ENCODE results near the gene RFX5. TPM values are rescaled to one million over a fixed set of nuclear protein-coding genes. Genes with fewer than 3 reads are reported as not detected.
"Not testable (repeated sequence)": the region's sequence is repeated elsewhere in the genome, so short reads cannot be mapped to it uniquely, and the experiment has no call there.

RFX5 gene
- 8.4 TPM for total RNA-seq

DNA sequence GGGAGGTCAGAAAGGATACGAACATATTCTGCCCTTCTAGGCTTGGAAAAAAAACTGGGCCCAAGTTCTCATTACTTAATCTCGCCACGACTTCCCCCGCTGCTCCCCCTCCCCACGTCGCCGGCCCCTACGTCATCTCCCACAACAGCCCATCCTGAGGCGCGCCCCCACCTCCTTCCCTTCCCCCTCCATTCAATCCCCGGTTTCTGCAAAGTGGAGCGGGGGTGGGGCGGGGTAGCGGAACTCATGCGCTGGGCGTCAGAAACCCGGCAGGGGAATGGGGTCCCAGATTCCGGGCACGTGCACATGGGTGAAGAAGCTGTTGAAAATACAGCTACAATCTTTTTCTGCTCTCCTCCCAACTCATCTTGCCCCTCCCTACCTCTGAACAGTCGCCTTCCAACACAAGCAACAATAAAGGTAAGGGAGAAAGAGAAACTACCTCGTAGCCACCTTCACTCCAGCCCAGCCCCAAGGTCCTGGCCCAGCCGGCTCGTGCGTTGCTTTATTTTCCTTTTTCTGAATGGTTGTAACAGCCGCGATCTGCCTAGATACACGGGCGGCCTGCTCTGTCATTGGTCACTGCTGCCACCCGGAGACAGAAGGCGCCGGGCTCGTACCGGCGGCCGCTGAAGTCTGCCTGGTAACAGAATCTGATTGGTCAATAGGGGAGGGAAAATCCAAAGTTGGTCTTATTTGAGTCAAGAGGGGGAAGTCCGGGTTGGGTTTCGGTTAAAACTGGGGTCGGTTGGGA, at the start of gene RFX5:
RFX5 (minus strand) TSS at position 484 of the 754 bp plus-strand sequence. CDS start 932 bp downstream, outside the sequence.
- TF ChIP-seq, protein P1, sequence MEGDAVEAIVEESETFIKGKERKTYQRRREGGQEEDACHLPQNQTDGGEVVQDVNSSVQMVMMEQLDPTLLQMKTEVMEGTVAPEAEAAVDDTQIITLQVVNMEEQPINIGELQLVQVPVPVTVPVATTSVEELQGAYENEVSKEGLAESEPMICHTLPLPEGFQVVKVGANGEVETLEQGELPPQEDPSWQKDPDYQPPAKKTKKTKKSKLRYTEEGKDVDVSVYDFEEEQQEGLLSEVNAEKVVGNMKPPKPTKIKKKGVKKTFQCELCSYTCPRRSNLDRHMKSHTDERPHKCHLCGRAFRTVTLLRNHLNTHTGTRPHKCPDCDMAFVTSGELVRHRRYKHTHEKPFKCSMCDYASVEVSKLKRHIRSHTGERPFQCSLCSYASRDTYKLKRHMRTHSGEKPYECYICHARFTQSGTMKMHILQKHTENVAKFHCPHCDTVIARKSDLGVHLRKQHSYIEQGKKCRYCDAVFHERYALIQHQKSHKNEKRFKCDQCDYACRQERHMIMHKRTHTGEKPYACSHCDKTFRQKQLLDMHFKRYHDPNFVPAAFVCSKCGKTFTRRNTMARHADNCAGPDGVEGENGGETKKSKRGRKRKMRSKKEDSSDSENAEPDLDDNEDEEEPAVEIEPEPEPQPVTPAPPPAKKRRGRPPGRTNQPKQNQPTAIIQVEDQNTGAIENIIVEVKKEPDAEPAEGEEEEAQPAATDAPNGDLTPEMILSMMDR (IDR thresholded peaks at IDR 0.05) = no peak
- intact Hi-C loops (cut with DNase I) = loop anchor here (1.0 kb wide), 4 partner anchors 20 to 65 kb away; partner anchors contain the start of genes PI4KB, PSMB4 and ZNF687
- no peaks in the 10 kb centered on the region for H3K27me3 ChIP-seq
- no peaks in the 10 kb centered on the region for H3K9me3 ChIP-seq
- peak within 1 kb of the TSS; percentile 83 to 90 for H3K27ac ChIP-seq
- H3K4me3 ChIP-seq = peak within 1 kb of the TSS; percentile 66 to 73
- DNase-seq (ENCODE audit: low spot score in 2 of 2) = peak; percentile 92 to 98
- H3K4me1 ChIP-seq = peaks cover 0 to 9% of the 10 kb centered on the region in 2 donors
- H3K36me3 ChIP-seq = peaks cover 13 to 27% of the 10 kb centered on the region in 2 donors

- H3K4me3 ChIP-seq; H3K27me3 ChIP-seq; H3K9me3 ChIP-seq; H3K27ac ChIP-seq; DNase-seq (ENCODE audit: low spot score in 2 of 2); H3K36me3 ChIP-seq: not testable (repeated sequence)
- intact Hi-C loops (cut with DNase I) = loop anchor here (5.0 kb wide), 3 partner anchors 69 to 114 kb away; partner anchors contain the start of genes PI4KB and ZNF687
- H3K4me1 ChIP-seq = peaks cover 6 to 12% of the 10 kb centered on the region in 2 donors
These were observed 49.2 kb upstream of the RFX5 start for GRCh38 chr1:151396265-151396664.

DNA sequence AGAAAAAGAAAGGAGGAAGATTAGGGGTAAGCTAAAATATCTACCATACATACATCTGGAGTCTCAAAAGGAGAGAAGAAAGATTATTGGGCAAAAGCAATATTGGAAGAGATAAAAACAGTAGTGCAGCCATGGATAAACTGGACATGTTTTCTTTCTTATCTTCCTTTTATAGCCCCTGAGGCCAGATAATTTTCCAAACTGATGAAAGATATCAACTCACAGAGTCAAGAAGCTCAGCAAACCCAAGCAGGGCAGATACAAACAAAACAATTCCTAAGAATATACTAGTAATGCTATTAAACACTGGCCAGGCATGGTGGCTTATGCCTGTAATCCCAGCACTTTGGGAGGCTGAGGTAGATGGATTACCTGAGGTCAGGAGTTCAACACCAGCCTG, 46.5 kb upstream of the RFX5 start:
- no peaks in the 10 kb centered on the region for H3K4me1 ChIP-seq
- H3K36me3 ChIP-seq = no peaks in the 10 kb centered on the region
- H3K27me3 ChIP-seq = no peaks in the 10 kb centered on the region
- H3K27ac ChIP-seq = no peak overlapping the region
- DNase-seq (ENCODE audit: low spot score in 2 of 2) = no peak
- intact Hi-C loops (cut with DNase I) = no loop called here
- H3K4me3 ChIP-seq = no peak overlapping the region
- TF ChIP-seq, protein P1 (IDR thresholded peaks at IDR 0.05) = no peak
- no peaks in the 10 kb centered on the region for H3K9me3 ChIP-seq

DNA sequence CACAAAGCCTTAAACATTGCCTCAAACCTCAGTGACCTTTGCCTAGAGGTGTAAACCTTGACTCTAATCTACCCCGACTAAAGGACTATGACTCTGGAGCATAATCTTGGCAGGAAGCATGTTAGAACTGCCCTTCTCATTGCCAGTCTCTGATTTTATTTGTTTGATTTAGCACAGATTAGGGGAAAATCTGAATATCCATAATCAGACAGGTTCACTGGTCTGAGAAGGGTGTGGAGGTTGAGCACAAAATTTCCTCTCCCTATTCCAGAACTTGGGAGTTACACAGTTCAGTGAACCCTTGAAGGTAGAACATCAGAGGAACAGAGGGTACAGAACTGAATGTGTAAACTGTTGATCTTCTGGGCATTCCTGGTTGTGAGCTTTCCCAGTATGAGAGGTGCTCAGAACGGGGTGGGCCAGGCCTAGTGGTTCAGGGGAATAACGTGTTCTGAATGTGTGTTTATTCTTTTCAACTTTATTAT, 44.1 kb upstream of the RFX5 start:
- Histone ChIP-seq H3K4me3 (no peak overlapping the region), H3K27me3 (no peaks in the 10 kb centered on the region), H3K27ac (no peak overlapping the region), H3K9me3 (no peaks in the 10 kb centered on the region), H3K36me3 (no peaks in the 10 kb centered on the region), H3K4me1 (no peaks in the 10 kb centered on the region)
- TF ChIP-seq, protein P1 (IDR thresholded peaks at IDR 0.05) = no peak
- intact Hi-C loops (cut with DNase I) = no loop called here
- no peak for DNase-seq (ENCODE audit: low spot score in 2 of 2)

DNA sequence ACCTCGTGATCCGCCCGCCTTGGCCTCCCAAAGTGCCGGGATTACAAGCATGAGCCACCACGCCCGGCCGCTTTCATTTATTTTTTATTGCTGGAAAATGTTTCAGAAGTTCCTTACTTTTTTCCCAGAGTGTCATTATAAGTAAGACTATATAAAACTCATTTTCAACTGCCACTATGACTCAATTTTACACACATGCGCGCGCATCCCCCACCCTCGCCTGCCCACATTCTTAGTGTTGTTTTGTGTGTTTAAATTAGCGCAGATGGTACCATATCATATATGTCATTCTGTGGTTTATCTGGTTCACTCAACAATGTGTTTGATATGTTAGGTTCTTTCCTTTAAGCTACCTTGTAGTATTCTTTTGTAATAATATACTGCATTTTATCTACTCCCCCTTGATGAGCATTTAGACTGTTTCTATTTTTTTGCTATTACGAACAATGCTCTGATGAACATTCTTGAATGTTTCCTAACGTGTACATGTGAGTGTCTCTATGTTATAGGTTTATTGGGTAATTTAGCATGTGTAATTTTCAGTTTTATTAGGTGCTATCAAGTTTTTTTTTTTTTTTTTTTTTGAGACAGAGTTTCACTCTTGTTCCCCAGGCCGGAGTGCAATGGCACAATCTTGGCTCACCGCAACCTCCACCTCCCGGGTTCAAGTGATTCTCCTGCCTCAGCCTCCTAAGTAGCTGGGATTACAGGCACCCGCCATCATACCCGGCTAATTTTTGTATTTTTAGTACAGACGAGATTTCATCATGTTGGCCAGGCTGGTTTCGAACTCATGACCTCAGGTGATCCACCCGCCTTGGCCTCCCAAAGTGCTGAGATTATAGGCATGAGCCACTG, 43.4 kb upstream of the RFX5 start:
- H3K4me1 ChIP-seq; H3K27ac ChIP-seq; H3K4me3 ChIP-seq; DNase-seq (ENCODE audit: low spot score in 2 of 2); H3K9me3 ChIP-seq; H3K36me3 ChIP-seq; H3K27me3 ChIP-seq; intact Hi-C loops (cut with DNase I): not testable (repeated sequence)

DNA sequence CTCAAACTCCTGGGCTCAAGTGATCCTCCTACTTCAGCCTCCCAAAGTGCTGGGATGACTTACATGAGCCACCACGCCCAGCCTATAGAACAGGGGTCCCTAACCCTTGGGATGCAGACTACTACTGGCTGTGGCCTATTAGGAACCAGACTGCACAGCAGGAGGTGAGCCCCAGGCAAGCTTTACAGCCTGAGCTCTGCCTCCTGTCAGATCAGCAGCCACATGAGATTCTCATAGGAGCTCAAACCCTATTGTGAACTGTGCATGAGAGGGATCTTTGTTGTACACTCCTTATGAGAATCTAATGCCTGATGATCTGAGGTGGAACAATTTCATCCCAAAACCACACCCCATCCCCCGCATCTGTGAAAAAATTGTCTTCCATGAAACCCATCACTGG, 39.0 kb upstream of the RFX5 start:
- no peaks in the 10 kb centered on the region for H3K9me3 ChIP-seq
- H3K36me3 ChIP-seq = no peaks in the 10 kb centered on the region
- no peaks in the 10 kb centered on the region for H3K4me1 ChIP-seq
- TF ChIP-seq, protein P1 (IDR thresholded peaks at IDR 0.05) = no peak
- DNase-seq (ENCODE audit: low spot score in 2 of 2) = peak in 1 of 2 donors; percentile 24
- H3K27me3 ChIP-seq = no peaks in the 10 kb centered on the region
- no peak overlapping the region for H3K4me3 ChIP-seq
- no peak overlapping the region for H3K27ac ChIP-seq
- intact Hi-C loops (cut with DNase I) = no loop called here

Measured in ascending aorta (tissue), 2 donors.